K562 (cell line): ENCODE data around the gene CD70. TPM values are rescaled to one million over a fixed set of nuclear protein-coding genes. Genes with fewer than 3 reads are reported as not detected.

Experiments used
- CBX3 ChIP-seq, 2 experiments: IDR thresholded peaks; 1 replicate in 1 of 2; 2 replicates in 1 of 2; pipeline ENCODE4 v1.6.1; 2012; ENCODE audit warnings: inconsistent platforms in 2 of 2, low read length in 2 of 2, borderline replicate concordance in 1 of 2, control low read depth in 1 of 2
- CXXC5 ChIP-seq: fragments of 250-450 bp; sonication (Bioruptor Pico); IDR thresholded peaks from 2 replicates; pipeline ENCODE4 v1.8.0; 2022; ENCODE audit warnings: inconsistent platforms, mild to moderate bottlenecking, moderate library complexity
- DPF2 ChIP-seq: fragments of 450-650 bp; IDR thresholded peaks from 2 replicates; pipeline ENCODE4 v1.6.1; 2016
- L3MBTL2 ChIP-seq: fragments of 450-650 bp; IDR thresholded peaks from 2 replicates; pipeline ENCODE4 v1.6.1; 2016; ENCODE audit warnings: mild to moderate bottlenecking, moderate library complexity
- LEF1 ChIP-seq: fragments of 450-650 bp; IDR thresholded peaks from 2 replicates; pipeline ENCODE4 v1.6.1; 2016; ENCODE audit warnings: mild to moderate bottlenecking
- MCM7 ChIP-seq, 2 experiments: fragments of 450-650 bp; IDR thresholded peaks; 2 replicates each; pipeline ENCODE4 v1.6.1; 2016 to 2018
- TRIM28 ChIP-seq: fragments of 450-650 bp; IDR thresholded peaks from 2 replicates; pipeline ENCODE4 v1.6.1; 2017
- ZEB2 ChIP-seq: fragments of 450-650 bp; IDR thresholded peaks from 2 replicates; pipeline ENCODE4 v1.6.1; 2016
- polyA plus RNA-seq, 8 experiments: library from polyadenylated mRNA; depleted of rRNA in 4 of 8; stranded (reverse) in 5 of 8; unstranded in 3 of 8; fragments of >200 nt; fragmentation: Nextera tagmentation in 2 of 8; fragmentation: Illumina TruSeq in 1 of 8; extraction: Ambion mirVana in 2 of 8; extraction: Trizol in 1 of 8; gene quantifications; 2 replicates each; pipeline versions ENCODE4 v1.2.1 to v1.2.3, GENCODE V29; 2011 to 2014; ENCODE audit warnings: inconsistent platforms in 1 of 8, missing spikeins in 1 of 8
- total RNA-seq, 7 experiments: library from RNA; depleted of rRNA in 6 of 7; stranded (reverse); fragments of >200 nt in 6 of 7; fragmentation: Illumina TruSeq in 2 of 7; extraction: Trizol in 2 of 7; gene quantifications; 2 replicates each; pipeline versions ENCODE4 v1.2.1 to v1.2.3, GENCODE V29; 2011 to 2021; ENCODE audit warnings: low replicate concordance in 1 of 7
- TF ChIP-seq, protein P1 (sequence below): fragments of 450-650 bp; formaldehyde crosslinking; IDR thresholded peaks from 2 replicates; pipeline ENCODE4 v1.4.0; 2020; ENCODE audit warnings: mild to moderate bottlenecking, moderate library complexity
- TF ChIP-seq, protein P2 (sequence below): sonication (generic); formaldehyde crosslinking; IDR thresholded peaks from 2 replicates; pipeline ENCODE4 v1.8.0; 2022; ENCODE audit warnings: mild to moderate bottlenecking, missing genetic modification reagents

CD70 gene
- total and polyA plus RNA-seq, 9 of the 15 experiments (the other 6 are each of a cell fraction or from before 2014, with no cell fraction given), result 0.06 to 0.58 (median 0.33) TPM; not detected in 4

DNA sequence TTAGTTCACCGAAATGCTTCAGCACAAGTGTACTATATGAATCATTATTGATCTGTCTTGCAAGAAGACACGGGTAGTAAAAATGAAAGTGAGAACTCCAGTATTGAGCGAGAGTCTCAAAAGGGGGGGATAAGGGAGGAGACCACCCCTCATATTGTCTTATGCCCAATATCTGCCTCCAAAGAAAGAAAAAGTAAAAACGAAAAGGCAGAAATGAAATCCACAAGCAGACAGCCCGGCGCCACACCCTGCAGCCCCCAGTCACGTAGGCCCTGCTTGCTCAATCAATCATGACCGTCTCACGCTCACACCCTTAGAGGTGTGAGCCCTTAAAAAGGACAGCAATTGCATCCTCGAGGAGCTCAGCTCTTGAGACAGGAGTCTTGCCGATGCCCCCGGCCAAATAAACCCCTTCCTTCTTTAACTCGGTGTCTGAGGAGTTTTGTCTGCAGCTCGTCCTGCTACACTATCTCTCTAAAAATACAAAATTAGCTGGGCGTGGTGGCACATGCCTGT lies 10.6 kb upstream of the CD70 start (continued):
- 0 out of 2 replicates have a peak, but pooled peaks have one; percentile 29 for TF ChIP-seq LEF1
- TF ChIP-seq CXXC5 (CRISPR knock-in tag), result peak; percentile 43
- TF ChIP-seq MCM7 (IDR thresholded peaks at IDR 0.05), result 0 out of 4 replicates have a peak, but pooled peaks of 1 of the 2 experiments have one; percentile 58
- peak in 1 of 2 experiments; percentile 7; a peak in 1 of 3 replicates for TF ChIP-seq CBX3 (IDR thresholded peaks at IDR 0.05; ENCODE audit: borderline replicate concordance in 1 of 2, low read length in 2 of 2)
- peak; percentile 92 for TF ChIP-seq L3MBTL2
- TF ChIP-seq, protein P1, sequence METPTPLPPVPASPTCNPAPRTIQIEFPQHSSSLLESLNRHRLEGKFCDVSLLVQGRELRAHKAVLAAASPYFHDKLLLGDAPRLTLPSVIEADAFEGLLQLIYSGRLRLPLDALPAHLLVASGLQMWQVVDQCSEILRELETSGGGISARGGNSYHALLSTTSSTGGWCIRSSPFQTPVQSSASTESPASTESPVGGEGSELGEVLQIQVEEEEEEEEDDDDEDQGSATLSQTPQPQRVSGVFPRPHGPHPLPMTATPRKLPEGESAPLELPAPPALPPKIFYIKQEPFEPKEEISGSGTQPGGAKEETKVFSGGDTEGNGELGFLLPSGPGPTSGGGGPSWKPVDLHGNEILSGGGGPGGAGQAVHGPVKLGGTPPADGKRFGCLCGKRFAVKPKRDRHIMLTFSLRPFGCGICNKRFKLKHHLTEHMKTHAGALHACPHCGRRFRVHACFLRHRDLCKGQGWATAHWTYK (CRISPR knock-in tag), result peak; percentile 59; the same call in 1 of the 2 replicates
- TF ChIP-seq TRIM28, result 0 out of 2 replicates have a peak, but pooled peaks have one; percentile 38
- TF ChIP-seq, protein P2, sequence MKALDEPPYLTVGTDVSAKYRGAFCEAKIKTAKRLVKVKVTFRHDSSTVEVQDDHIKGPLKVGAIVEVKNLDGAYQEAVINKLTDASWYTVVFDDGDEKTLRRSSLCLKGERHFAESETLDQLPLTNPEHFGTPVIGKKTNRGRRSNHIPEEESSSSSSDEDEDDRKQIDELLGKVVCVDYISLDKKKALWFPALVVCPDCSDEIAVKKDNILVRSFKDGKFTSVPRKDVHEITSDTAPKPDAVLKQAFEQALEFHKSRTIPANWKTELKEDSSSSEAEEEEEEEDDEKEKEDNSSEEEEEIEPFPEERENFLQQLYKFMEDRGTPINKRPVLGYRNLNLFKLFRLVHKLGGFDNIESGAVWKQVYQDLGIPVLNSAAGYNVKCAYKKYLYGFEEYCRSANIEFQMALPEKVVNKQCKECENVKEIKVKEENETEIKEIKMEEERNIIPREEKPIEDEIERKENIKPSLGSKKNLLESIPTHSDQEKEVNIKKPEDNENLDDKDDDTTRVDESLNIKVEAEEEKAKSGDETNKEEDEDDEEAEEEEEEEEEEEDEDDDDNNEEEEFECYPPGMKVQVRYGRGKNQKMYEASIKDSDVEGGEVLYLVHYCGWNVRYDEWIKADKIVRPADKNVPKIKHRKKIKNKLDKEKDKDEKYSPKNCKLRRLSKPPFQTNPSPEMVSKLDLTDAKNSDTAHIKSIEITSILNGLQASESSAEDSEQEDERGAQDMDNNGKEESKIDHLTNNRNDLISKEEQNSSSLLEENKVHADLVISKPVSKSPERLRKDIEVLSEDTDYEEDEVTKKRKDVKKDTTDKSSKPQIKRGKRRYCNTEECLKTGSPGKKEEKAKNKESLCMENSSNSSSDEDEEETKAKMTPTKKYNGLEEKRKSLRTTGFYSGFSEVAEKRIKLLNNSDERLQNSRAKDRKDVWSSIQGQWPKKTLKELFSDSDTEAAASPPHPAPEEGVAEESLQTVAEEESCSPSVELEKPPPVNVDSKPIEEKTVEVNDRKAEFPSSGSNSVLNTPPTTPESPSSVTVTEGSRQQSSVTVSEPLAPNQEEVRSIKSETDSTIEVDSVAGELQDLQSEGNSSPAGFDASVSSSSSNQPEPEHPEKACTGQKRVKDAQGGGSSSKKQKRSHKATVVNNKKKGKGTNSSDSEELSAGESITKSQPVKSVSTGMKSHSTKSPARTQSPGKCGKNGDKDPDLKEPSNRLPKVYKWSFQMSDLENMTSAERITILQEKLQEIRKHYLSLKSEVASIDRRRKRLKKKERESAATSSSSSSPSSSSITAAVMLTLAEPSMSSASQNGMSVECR (CRISPR knock-in tag), result 0 out of 2 replicates have a peak, but pooled peaks have one; percentile 36
- TF ChIP-seq DPF2, result peak; percentile 34; the same call in 1 of the 2 replicates
- TF ChIP-seq ZEB2, result peak; percentile 63
